Testis (tissue), 2 donors: Measurements from ENCODE around the gene IL34.

Experiments used
- CTCF ChIP-seq, 3 experiments: fragments of 450-650 bp in 2 of 3; fragments of 200-600 bp in 1 of 3; sonication (generic) in 1 of 3; IDR thresholded peaks; one replicate each; pipeline ENCODE4 v1.5.1; 2016 to 2019; ENCODE audit warnings: antibody characterized with exemption in 3 of 3, mild to moderate bottlenecking in 2 of 3, moderate library complexity in 1 of 3
- POLR2A ChIP-seq: fragments of 450-650 bp; IDR thresholded peaks from one replicate; pipeline ENCODE4 v1.6.1; 2017; ENCODE audit warnings: antibody characterized with exemption, mild to moderate bottlenecking, moderate library complexity

DNA sequence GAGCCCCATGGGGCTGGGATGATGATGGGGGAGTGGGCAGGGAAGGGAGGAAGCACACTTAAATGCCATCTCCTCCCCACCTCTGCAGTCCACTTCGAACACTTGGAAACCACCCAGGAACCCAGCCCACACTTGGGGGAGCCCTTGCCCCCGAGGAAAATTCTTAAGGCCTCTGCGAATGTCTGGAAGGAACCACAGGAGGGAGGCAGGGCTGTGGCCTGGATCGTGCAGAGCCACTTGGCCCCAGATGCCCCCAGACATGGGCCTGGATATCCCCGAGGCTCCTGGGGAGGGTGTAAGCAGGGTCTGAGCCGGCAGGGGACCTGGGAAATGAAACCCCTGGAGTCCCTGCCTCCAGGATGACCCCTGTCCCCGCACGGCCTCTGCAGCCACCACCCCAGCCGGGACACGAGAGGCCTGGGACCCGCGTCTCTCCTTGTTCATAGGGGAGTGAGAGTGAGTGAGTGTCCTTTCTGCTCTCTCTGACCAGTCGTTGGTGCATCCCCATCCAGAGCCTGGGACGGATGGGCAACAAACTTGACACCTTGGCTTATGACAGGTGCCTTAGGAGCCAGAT lies 51.3 kb downstream of the IL34 start:
- TF ChIP-seq CTCF (IDR thresholded peaks at IDR 0.05) = no peak
- TF ChIP-seq POLR2A = no peak
